ENCODE data around the gene UST.

UST gene

DNA sequence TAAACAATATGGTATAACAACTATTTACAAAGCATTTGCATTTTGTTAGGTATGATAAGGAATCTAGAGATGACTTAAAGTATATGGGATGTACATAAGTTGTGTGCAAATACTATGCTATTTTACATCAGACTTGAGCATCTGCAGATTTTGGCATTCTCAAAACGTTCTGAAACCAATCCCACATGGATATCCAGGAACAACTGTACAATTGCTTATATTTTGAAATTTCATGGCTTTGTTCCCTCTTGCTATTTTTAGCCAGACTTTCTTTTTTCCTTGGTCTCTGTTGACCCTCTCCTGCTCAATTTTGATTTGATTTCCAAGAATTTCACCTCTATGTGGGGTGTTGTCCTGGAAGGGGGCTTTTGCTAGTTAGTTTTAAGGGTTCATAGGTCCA, 32.9 kb upstream of the UST start:
- H3K27me3 ChIP-seq (ENCODE audit: insufficient read depth, low read depth): no peaks in the 10 kb centered on the region

DNA sequence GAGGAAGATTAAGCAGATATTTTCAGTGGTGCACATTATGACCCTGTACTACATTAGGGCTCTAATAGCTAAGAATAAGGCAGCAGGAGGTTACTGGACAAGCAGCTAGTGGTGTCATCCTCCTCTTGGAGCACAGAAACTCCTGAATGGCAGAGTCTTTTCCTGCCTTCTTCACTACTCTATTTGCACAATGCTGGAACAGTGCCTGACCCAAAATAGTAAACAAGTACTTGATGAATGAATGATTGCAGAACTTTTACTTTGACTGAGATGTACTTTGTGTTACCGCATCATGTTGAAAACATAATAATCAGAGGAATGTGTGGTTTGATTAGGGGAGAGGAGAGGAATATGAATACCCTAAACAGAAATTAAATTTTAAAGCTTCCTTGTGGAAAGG, 30.0 kb upstream of the UST start:
- no peak overlapping the region for H3K9ac ChIP-seq
- H3K27ac ChIP-seq: no peak overlapping the region
- no peak overlapping the region for H3K4me2 ChIP-seq
- H3K27me3 ChIP-seq (ENCODE audit: insufficient read depth, low read depth): no peaks in the 10 kb centered on the region
- H3K4me1 ChIP-seq (ENCODE audit: low read depth, poor library complexity, severe bottlenecking): no peaks in the 10 kb centered on the region
- no peaks in the 10 kb centered on the region for H3K36me3 ChIP-seq (ENCODE audit: insufficient read depth)
- TF ChIP-seq, protein P1, sequence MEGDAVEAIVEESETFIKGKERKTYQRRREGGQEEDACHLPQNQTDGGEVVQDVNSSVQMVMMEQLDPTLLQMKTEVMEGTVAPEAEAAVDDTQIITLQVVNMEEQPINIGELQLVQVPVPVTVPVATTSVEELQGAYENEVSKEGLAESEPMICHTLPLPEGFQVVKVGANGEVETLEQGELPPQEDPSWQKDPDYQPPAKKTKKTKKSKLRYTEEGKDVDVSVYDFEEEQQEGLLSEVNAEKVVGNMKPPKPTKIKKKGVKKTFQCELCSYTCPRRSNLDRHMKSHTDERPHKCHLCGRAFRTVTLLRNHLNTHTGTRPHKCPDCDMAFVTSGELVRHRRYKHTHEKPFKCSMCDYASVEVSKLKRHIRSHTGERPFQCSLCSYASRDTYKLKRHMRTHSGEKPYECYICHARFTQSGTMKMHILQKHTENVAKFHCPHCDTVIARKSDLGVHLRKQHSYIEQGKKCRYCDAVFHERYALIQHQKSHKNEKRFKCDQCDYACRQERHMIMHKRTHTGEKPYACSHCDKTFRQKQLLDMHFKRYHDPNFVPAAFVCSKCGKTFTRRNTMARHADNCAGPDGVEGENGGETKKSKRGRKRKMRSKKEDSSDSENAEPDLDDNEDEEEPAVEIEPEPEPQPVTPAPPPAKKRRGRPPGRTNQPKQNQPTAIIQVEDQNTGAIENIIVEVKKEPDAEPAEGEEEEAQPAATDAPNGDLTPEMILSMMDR (conservative IDR thresholded peaks at IDR 0.05; ENCODE audit: low read depth, low read length): no peak
- H3K79me2 ChIP-seq (ENCODE audit: insufficient read depth, low read depth): no peaks in the 10 kb centered on the region
- H3K4me3 ChIP-seq (IDR thresholded peaks at IDR 0.05; ENCODE audit: insufficient read depth, low read depth, low read length): no peak overlapping the region
- H4K20me1 ChIP-seq (ENCODE audit: insufficient read depth): no peaks in the 10 kb centered on the region
- no peak overlapping the region for H2AFZ ChIP-seq (ENCODE audit: low read depth)

More for the DNA sequence above, 32.9 kb upstream of the UST start:
- H3K79me2 ChIP-seq (ENCODE audit: insufficient read depth, low read depth): no peaks in the 10 kb centered on the region
- H3K36me3 ChIP-seq (ENCODE audit: insufficient read depth): no peaks in the 10 kb centered on the region
- H3K27ac ChIP-seq: no peak overlapping the region
- no peak overlapping the region for H3K9ac ChIP-seq
- H3K4me1 ChIP-seq (ENCODE audit: low read depth, poor library complexity, severe bottlenecking): no peaks in the 10 kb centered on the region
- no peak overlapping the region for H2AFZ ChIP-seq (ENCODE audit: low read depth)
- no peaks in the 10 kb centered on the region for H4K20me1 ChIP-seq (ENCODE audit: insufficient read depth)
- TF ChIP-seq, protein P1 (conservative IDR thresholded peaks at IDR 0.05; ENCODE audit: low read depth, low read length): no peak
- H3K4me2 ChIP-seq: no peak overlapping the region
- H3K4me3 ChIP-seq (IDR thresholded peaks at IDR 0.05; ENCODE audit: insufficient read depth, low read depth, low read length): no peak overlapping the region

DNA sequence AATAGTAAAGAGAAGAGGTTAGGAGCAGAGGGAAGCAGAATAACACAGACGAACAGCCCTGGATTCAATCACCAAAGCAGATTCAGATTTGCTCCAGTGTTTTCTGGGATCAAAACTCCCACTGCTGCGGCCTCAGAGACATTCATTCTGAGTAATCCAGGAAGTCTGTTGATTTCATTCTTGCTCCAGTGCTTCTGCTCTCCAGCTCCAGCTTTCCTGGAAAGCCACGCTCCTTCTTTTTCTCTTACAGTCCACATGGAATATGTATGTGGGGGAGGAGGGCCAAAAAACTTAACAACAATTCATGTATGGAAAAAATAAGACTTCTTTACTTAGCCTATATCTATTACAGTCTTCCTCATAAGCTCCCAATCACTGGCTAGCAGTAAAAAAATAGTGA, 26.4 kb upstream of the UST start:
- no peaks in the 10 kb centered on the region for H3K36me3 ChIP-seq (ENCODE audit: insufficient read depth)
- H3K4me2 ChIP-seq: no peak overlapping the region
- H2AFZ ChIP-seq (ENCODE audit: low read depth): no peak overlapping the region
- H3K9ac ChIP-seq: no peak overlapping the region
- no peaks in the 10 kb centered on the region for H3K4me1 ChIP-seq (ENCODE audit: low read depth, poor library complexity, severe bottlenecking)
- no peaks in the 10 kb centered on the region for H3K27me3 ChIP-seq (ENCODE audit: insufficient read depth, low read depth)
- TF ChIP-seq, protein P1 (conservative IDR thresholded peaks at IDR 0.05; ENCODE audit: low read depth, low read length): no peak
- H3K27ac ChIP-seq: no peak overlapping the region
- H3K4me3 ChIP-seq (IDR thresholded peaks at IDR 0.05; ENCODE audit: insufficient read depth, low read depth, low read length): no peak overlapping the region
- H4K20me1 ChIP-seq (ENCODE audit: insufficient read depth): no peaks in the 10 kb centered on the region
- H3K79me2 ChIP-seq (ENCODE audit: insufficient read depth, low read depth): no peaks in the 10 kb centered on the region

DNA sequence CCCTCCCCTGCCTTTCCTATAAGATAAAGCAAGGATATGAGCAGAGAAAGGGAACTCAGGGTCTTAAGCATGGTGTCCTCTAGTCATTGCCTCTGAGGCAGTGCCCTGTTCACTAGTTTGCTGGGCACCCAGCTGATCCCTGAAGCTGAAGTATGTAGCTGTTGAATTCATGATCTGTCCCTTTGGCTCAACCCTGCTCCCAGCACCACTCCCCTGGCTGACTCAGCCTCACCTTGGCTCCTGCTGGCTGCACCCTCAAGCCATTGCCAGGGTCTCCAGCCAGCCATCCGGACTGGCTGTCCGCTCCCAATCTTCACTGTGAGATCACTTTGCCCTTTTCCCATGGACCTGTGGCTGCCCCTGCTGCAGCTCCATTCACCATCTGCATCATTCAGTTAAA, 25.9 kb upstream of the UST start:
- H3K36me3 ChIP-seq (ENCODE audit: insufficient read depth): no peaks in the 10 kb centered on the region
- H4K20me1 ChIP-seq (ENCODE audit: insufficient read depth): no peaks in the 10 kb centered on the region
- no peak overlapping the region for H2AFZ ChIP-seq (ENCODE audit: low read depth)
- TF ChIP-seq, protein P1 (conservative IDR thresholded peaks at IDR 0.05; ENCODE audit: low read depth, low read length): no peak
- H3K27me3 ChIP-seq (ENCODE audit: insufficient read depth, low read depth): no peaks in the 10 kb centered on the region
- H3K79me2 ChIP-seq (ENCODE audit: insufficient read depth, low read depth): no peaks in the 10 kb centered on the region
- no peak overlapping the region for H3K4me3 ChIP-seq (IDR thresholded peaks at IDR 0.05; ENCODE audit: insufficient read depth, low read depth, low read length)
- H3K9ac ChIP-seq: no peak overlapping the region
- H3K4me2 ChIP-seq: no peak overlapping the region
- no peak overlapping the region for H3K27ac ChIP-seq
- H3K4me1 ChIP-seq (ENCODE audit: low read depth, poor library complexity, severe bottlenecking): no peaks in the 10 kb centered on the region

Measured in KMS-11 (cell line).